IMR-90 (cell line): ENCODE data around the gene GBE1. TPM values are rescaled to one million over a fixed set of nuclear protein-coding genes. Genes with fewer than 3 reads are reported as not detected.
A peak's percentile ranks its signal among the peaks of the same experiment; 100 is the strongest.

ENCODE experiments used
- ATAC-seq: fragments of 200-7000 bp; cut with Tn5 transposase; 2 replicates; pipeline ENCODE4 v1.9.1; 2020; ENCODE audit warnings: low read depth, mild to moderate bottlenecking, moderate library complexity
- BruUV-seq: library from RNA; stranded (reverse); fragments of 400-500 nt; replicated peaks from 2 replicates; lab custom pipeline; 2021; lab: Mats Ljungman, UMichigan
- CTCF ChIA-PET: fragments of 300-600 bp; formaldehyde crosslinking; extraction: SDS; loops from one replicate; lab custom pipeline; 2021; ENCODE audit warnings: antibody characterized with exemption; lab: Yijun Ruan, JAX
- POLR2A ChIA-PET: fragments of 300-600 bp; sonication (Branson Sonifier 250); formaldehyde crosslinking; loops from one replicate; lab custom pipeline; 2022; ENCODE audit warnings: antibody characterized with exemption; ENCODE audit not compliant: unreplicated experiment; lab: Charles Lee
- DNase-seq: peaks from one replicate; pipeline ENCODE4 v3.0.0; 2013
- H2AFZ ChIP-seq: replicated peaks from 2 replicates; pipeline ENCODE3; 2013; ENCODE audit warnings: low read length, mild to moderate bottlenecking; ENCODE audit not compliant: poor library complexity
- H2AK5ac ChIP-seq: 2 replicates; pipeline ENCODE4 v1.6.1; 2013; ENCODE audit warnings: low read depth, low read length, inconsistent platforms
- H2AK9ac ChIP-seq: replicated peaks from 2 replicates; pipeline ENCODE3; 2013; ENCODE audit warnings: mild to moderate bottlenecking, low read depth, low read length, moderate library complexity; ENCODE audit not compliant: poor library complexity
- H2BK120ac ChIP-seq: 2 replicates; pipeline ENCODE4 v1.6.1; 2013; ENCODE audit warnings: low read depth, low read length, inconsistent platforms
- H2BK15ac ChIP-seq: 3 replicates; pipeline ENCODE4 v1.6.1; 2013; ENCODE audit warnings: low read depth, low read length, inconsistent platforms
- H2BK20ac ChIP-seq: 2 replicates; pipeline ENCODE4 v1.6.1; 2013; ENCODE audit warnings: low read depth, mild to moderate bottlenecking, inconsistent platforms, low read length, moderate library complexity
- H2BK5ac ChIP-seq: 2 replicates; pipeline ENCODE4 v1.6.1; 2013; ENCODE audit warnings: mild to moderate bottlenecking, low read depth, low read length, inconsistent platforms; ENCODE audit not compliant: poor library complexity, severe bottlenecking
- H3K14ac ChIP-seq: replicated peaks from 2 replicates; pipeline ENCODE4 v1.6.1; 2013; ENCODE audit warnings: low read depth, low read length, inconsistent platforms
- H3K18ac ChIP-seq: 2 replicates; pipeline ENCODE4 v1.6.1; 2013; ENCODE audit warnings: low read depth, low read length, control low read depth
- H3K23ac ChIP-seq: 2 replicates; pipeline ENCODE4 v1.6.1; 2013; ENCODE audit warnings: low read depth, low read length, inconsistent platforms
- H3K27ac ChIP-seq: 2 replicates; pipeline ENCODE4 v1.5.1; 2013; ENCODE audit warnings: mild to moderate bottlenecking, control low read depth, low read length; ENCODE audit not compliant: insufficient read depth
- H3K27me3 ChIP-seq: 2 replicates; pipeline ENCODE4 v1.6.1; 2013; ENCODE audit warnings: low read length; ENCODE audit not compliant: control insufficient read depth, insufficient read depth
- H3K36me3 ChIP-seq: 2 replicates; pipeline ENCODE4 v1.6.1; 2013; ENCODE audit warnings: low read length, mixed read lengths; ENCODE audit not compliant: control insufficient read depth, insufficient read depth
- H3K4ac ChIP-seq: 2 replicates; pipeline ENCODE4 v1.6.1; 2013; ENCODE audit warnings: low read depth, low read length, inconsistent platforms
- H3K4me1 ChIP-seq: 2 replicates; pipeline ENCODE4 v1.6.1; 2013; ENCODE audit warnings: low read length, mixed read lengths; ENCODE audit not compliant: control insufficient read depth, insufficient read depth
- H3K4me2 ChIP-seq: 2 replicates; pipeline ENCODE4 v1.6.1; 2013; ENCODE audit warnings: low read depth, mild to moderate bottlenecking, control low read depth, low read length, moderate library complexity
- H3K4me3 ChIP-seq: 2 replicates; pipeline ENCODE4 v1.5.1; 2013; ENCODE audit warnings: low read depth, mild to moderate bottlenecking, control low read depth, low read length, moderate library complexity; ENCODE audit not compliant: insufficient read depth
- H3K56ac ChIP-seq: 2 replicates; pipeline ENCODE4 v1.6.1; 2013; ENCODE audit warnings: low read length, inconsistent platforms; ENCODE audit not compliant: insufficient read depth; ENCODE audit errors: extremely low read depth
- H3K79me1 ChIP-seq, 2 experiments: 2 replicates each; pipeline ENCODE4 v1.6.1; 2013; ENCODE audit warnings: low read length in 2 of 2, inconsistent platforms in 1 of 2, low read depth in 1 of 2
- H3K9ac ChIP-seq: 2 replicates; pipeline ENCODE4 v1.6.1; 2013; ENCODE audit warnings: low read depth, low read length, control low read depth
- H3K9me1 ChIP-seq: 2 replicates; pipeline ENCODE4 v1.6.1; 2013; ENCODE audit warnings: low read length, inconsistent platforms; ENCODE audit not compliant: insufficient read depth
- H3K9me3 ChIP-seq: 2 replicates; pipeline ENCODE4 v1.6.1; 2013; ENCODE audit warnings: low read length; ENCODE audit not compliant: control insufficient read depth, insufficient read depth
- H4K20me1 ChIP-seq: 2 replicates; pipeline ENCODE4 v1.6.1; 2013; ENCODE audit warnings: low read length, inconsistent platforms; ENCODE audit not compliant: insufficient read depth
- H4K5ac ChIP-seq: 2 replicates; pipeline ENCODE4 v1.6.1; 2013; ENCODE audit warnings: mild to moderate bottlenecking, low read depth, low read length, control low read depth
- H4K8ac ChIP-seq, 2 experiments: 2 replicates each; pipeline ENCODE4 v1.6.1; 2013; ENCODE audit warnings: low read depth in 2 of 2, low read length in 2 of 2, control low read depth in 1 of 2, inconsistent platforms in 1 of 2
- H4K91ac ChIP-seq: 2 replicates; pipeline ENCODE4 v1.6.1; 2013; ENCODE audit warnings: low read depth, low read length, inconsistent platforms; ENCODE audit not compliant: insufficient read depth
- CEBPB ChIP-seq: IDR thresholded peaks from 2 replicates; pipeline ENCODE4 v1.6.1; 2012; ENCODE audit warnings: low read depth, low read length, improper control_type of control experiment
- WGBS, 2 experiments: methylation state at CpG; one replicate each; pipeline versions ENCODE4 v1.1.5 to v1.1.7; 2013; ENCODE audit warnings: missing lambda C conversion rate in 2 of 2; ENCODE audit not compliant: insufficient read length in 1 of 2; ENCODE audit errors: extremely low coverage in 2 of 2; 5-methylcytosine and 5-hydroxymethylcytosine counted together
- dilution Hi-C: fragments of 300-500 bp; cut with HindIII; formaldehyde crosslinking; loops from one replicate; pipeline ENCODE4 v1.14.3; 2018; ENCODE audit warnings: low sequenced_read_pairs; ENCODE audit not compliant: unreplicated experiment
- in situ Hi-C: fragments of 300-500 bp; cut with MboI; formaldehyde crosslinking; loops from 3 replicates; pipeline ENCODE4 v1.14.3; 2019; ENCODE audit warnings: low sequenced_read_pairs, inconsistent platforms, mixed read lengths
- intact Hi-C: fragments of 100-400 bp; cut with micrococcal nuclease; formaldehyde crosslinking; loops from 2 replicates; pipeline ENCODE4 v1.10.0; 2022
- polyA plus RNA-seq, 3 experiments: library from polyadenylated mRNA; depleted of rRNA; stranded (reverse); fragments of >200 nt; gene quantifications; 2 replicates each; pipeline ENCODE4 v1.2.3, GENCODE V29; 2012; ENCODE audit warnings: low replicate concordance in 1 of 3
- total RNA-seq: library from RNA; depleted of rRNA; stranded (reverse); fragments of >200 nt; gene quantifications from 2 replicates; pipeline ENCODE4 v1.2.3, GENCODE V29; 2012
- TF ChIP-seq, protein P1 (sequence below): conservative IDR thresholded peaks from 2 replicates; pipeline ENCODE4 v1.5.1; 2012; ENCODE audit warnings: mild to moderate bottlenecking, low read depth, low read length, improper control_type of control experiment

GBE1 gene
- total and polyA plus RNA-seq, 2 of the 4 experiments (the other 2 are of a cell fraction): 36.7 to 90.3 TPM

DNA sequence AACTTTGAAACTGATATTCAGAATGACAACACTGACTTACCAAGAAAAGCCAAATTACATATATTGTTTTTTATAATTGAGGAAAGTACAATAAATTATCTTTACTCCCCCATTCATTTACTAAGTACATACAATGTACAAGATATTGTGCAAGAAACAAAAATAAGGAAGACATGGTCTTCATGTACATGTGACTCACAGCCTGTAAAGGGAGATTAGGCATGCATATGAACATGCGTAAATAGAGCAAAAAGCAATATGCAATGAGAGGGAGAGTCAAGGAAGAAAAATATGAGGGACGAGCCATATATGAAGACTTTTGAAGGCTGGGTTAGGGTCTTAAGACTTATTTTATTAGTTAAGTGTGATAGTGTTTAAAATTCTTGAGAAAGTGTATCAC, 258.4 kb downstream of the GBE1 start:
- Histone ChIP-seq H3K4ac (no peak overlapping the region), H2AFZ (no peak overlapping the region), H3K9me1 (peaks cover 3% of the 10 kb centered on the region; the same call in 1 of the 2 replicates), H3K79me1 (peaks cover 0 to 3% of the 10 kb centered on the region in 2 experiments; a peak in 1 of 4 replicates), H3K36me3 (peaks cover 3% of the 10 kb centered on the region; the same call in 1 of the 2 replicates), H3K27me3 (no peaks in the 10 kb centered on the region), H2AK5ac (no peak overlapping the region), H3K27ac (no peak overlapping the region), H4K20me1 (no peaks in the 10 kb centered on the region), H4K8ac (no peak overlapping the region), H2BK20ac (no peak overlapping the region), H3K4me2 (no peak overlapping the region), H3K4me1 (no peaks in the 10 kb centered on the region), H2AK9ac (no peak overlapping the region), H2BK120ac (no peak overlapping the region), H3K56ac (no peak overlapping the region), H3K18ac (no peak overlapping the region), H2BK15ac (no peak overlapping the region), H4K91ac (no peak overlapping the region), H4K5ac (no peak overlapping the region), H2BK5ac (no peak overlapping the region), H3K9me3 (no peaks in the 10 kb centered on the region), H3K23ac (no peak overlapping the region), H3K14ac (no peak overlapping the region), H3K4me3 (no peak overlapping the region), H3K9ac (no peak overlapping the region)
- TF ChIP-seq CEBPB: 0 out of 2 replicates have a peak, but pooled peaks have one; percentile 46
- TF ChIP-seq, protein P1, sequence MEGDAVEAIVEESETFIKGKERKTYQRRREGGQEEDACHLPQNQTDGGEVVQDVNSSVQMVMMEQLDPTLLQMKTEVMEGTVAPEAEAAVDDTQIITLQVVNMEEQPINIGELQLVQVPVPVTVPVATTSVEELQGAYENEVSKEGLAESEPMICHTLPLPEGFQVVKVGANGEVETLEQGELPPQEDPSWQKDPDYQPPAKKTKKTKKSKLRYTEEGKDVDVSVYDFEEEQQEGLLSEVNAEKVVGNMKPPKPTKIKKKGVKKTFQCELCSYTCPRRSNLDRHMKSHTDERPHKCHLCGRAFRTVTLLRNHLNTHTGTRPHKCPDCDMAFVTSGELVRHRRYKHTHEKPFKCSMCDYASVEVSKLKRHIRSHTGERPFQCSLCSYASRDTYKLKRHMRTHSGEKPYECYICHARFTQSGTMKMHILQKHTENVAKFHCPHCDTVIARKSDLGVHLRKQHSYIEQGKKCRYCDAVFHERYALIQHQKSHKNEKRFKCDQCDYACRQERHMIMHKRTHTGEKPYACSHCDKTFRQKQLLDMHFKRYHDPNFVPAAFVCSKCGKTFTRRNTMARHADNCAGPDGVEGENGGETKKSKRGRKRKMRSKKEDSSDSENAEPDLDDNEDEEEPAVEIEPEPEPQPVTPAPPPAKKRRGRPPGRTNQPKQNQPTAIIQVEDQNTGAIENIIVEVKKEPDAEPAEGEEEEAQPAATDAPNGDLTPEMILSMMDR: no peak
- in situ Hi-C loops (no loop called here), intact Hi-C loops (no loop called here), dilution Hi-C loops (no loop called here)
- no peak for DNase-seq
- CTCF ChIA-PET: interaction anchor here (1.8 kb wide), 1 partner anchor 13 kb away, joined by 6 read pairs; no protein-coding TSS in a partner anchor
- WGBS, 2 experiments: no CpG with 5 or more reads among the region's 2 CpGs
- POLR2A ChIA-PET: no interaction called here
- no TSS peak for BruUV-seq
- ATAC-seq: no peak
